ENCODE measurements around the gene SLC6A9.

The SLC6A9 gene

GRCh38 chr1:44025816-44026215 lies 5.4 kb downstream of the SLC6A9 start:
- DNase-seq, result no peak

DNA sequence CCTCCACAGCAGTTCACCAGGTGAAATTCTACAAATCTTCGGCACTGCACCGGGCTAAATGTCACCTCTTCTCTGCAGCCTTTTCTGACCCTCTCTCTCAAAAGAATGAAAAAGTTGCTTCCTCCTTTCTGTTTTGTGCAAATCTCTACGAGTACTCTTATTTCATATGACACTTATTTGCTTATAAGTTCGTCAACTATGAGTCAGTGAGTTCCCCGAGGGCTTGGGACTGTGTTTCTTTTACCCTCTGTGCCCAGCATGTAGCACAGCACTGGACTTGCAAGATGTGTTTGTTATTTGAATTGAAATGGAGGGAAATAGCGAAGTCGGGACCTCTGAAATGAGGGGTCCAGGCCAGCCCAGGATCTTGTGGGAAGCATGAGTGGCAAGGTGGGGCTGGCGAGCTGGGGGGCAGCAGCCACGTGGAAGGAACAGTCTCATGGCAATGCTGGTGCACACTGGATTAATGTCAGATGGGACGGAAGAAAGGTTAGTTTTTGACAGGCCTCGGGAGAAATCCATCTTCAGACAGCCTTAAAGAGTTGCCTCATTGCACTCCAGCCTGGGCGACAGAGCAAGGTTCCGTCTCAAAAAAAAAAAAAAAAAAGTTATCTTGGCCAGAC lies 6.2 kb downstream of the SLC6A9 start:
- no peak for DNase-seq

- DNase-seq, result no peak
Observed at GRCh38 chr1:44024031-44024902, 7.0 kb downstream of the SLC6A9 start.

DNA sequence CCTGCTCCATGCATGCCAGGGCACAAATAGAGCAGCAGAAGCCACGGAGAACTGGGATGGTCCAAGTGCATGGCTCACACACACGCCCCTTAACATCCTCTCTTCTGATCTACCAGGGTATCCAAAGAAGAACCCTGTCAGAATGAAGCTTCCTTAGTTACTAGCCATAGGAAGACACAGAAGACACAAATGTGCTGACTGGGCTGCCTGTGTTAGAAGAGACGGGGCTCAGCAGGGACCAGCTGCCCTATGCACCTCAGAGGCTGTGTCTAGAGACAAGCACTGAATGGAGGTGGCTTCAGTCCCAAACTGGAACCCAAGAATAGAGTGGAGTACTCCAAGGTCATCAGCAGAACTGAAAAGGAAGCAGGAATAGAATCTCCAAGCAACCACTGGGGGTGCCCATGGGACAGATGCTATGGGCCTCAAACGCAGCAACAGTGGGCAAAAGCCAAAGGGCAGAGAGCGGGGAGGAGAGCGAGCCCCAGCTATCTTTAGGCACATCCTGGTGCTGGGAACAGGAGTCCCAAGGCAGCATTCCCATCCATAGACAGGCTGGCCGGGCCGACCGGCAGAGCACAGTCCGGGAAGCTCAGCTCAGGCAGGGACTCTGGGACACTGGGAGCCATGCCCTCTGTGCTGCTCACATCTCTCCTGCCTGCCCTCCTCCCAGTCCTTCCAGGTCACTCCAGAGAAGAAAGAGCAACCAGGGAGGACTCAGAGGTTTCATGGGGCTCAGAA lies 9.5 kb downstream of the SLC6A9 start:
- DNase-seq, result no peak

- DNase-seq, result no peak
Observed at GRCh38 chr1:44021156-44021555, 10.1 kb downstream of the SLC6A9 start.

DNA sequence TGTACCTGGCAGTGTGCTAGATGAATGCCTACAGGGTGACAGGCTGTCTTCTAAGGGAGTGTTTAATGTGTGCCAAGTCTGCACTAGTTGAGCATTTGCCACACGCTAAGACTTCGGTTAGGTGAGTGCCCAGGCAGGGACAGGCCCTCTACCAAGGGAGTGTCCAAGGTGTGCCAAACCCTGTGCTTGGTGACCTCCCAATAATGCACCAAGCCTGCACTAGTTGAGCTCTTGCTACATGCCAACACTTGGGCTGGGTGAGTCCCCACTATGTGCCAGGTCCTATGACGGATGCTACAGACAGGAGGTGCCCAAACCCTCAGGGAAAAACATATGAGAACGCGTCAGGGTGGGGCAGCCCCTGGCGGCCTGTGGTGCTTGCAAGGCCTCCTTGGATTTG lies 10.8 kb downstream of the SLC6A9 start:
- no peak for DNase-seq

GRCh38 chr1:44019466-44019948 lies 11.8 kb downstream of the SLC6A9 start:
- DNase-seq, result no peak

- no peak for DNase-seq
Observed at GRCh38 chr1:44016890-44017400, 14.3 kb downstream of the SLC6A9 start.

GRCh38 chr1:44016041-44016889 lies 15.0 kb downstream of the SLC6A9 start:
- no peak for DNase-seq

GRCh38 chr1:44015206-44015605 lies 16.1 kb downstream of the SLC6A9 start:
- DNase-seq, result no peak

GRCh38 chr1:44014365-44015104 lies 16.7 kb downstream of the SLC6A9 start:
- no peak for DNase-seq

DNA sequence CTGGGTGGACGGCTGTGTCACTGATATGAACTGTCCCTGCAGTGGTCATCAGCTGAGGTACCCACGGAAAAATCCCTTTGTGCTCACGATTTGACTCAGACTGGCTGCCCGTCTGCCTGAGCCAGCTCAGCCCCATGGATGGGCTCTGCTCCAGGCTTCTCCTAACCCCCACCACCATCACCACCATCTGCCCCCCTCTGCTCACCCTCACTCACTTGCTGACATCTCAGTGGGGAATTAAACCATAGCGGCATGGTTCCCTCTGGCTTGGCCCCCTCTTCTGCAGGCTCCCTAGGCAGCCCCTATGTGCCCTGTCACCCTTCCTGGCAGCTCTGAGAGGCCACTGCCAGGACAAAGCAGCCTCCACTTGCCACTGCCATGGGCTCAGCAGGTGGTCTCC lies 17.3 kb downstream of the SLC6A9 start:
- DNase-seq, result no peak

DNA sequence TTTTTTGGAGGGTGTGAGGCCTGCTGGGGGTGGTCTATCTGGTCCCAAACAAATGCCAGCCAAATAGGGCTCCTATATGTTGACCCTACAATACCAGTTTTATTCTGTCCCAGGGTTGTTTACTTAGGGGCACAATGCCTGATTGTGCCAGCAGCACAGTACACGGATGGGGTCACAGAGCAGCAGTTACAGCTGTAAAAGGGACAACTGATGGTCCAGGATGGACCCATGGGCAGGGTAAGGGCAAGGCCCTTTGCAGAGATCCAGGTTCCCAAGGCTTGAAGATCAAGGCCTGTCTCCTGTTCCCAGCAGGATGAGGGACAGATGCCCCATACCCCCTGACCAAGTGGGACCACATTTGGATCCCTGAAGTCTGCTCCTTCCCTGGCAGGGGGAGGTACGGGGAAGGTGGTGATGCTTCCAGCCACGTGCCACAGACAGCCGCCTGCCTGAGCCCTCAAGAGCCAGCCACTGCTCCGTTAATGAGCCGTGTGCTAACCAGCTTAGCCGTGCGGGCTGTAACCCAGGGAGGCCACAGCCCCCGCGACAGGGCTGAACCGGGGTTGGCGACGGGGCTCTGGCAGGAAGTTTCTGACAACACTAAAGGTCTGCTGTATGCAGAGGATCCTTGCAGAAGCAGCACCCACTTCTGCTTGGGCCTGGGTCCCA lies 18.2 kb downstream of the SLC6A9 start:
- no peak for DNase-seq

DNA sequence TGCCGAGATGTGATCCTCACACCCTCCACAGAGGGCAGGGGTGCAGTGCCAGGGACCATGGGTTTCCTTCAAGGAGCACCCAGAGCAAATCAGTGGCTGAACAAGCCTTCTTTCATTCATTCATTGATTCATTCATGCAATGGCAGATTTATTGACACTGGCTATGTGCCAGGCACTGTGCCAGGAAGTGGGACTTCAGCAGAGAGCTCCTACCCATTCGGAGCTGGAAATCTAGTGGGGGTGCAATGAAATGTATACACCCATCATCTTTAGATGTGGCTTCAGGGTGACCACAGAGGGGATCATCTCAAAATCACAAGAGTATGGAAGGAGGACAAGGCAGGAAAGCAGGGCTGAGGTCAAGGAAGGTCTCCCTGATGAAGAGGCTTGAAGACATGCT lies 18.9 kb downstream of the SLC6A9 start:
- no peak for DNase-seq

DNA sequence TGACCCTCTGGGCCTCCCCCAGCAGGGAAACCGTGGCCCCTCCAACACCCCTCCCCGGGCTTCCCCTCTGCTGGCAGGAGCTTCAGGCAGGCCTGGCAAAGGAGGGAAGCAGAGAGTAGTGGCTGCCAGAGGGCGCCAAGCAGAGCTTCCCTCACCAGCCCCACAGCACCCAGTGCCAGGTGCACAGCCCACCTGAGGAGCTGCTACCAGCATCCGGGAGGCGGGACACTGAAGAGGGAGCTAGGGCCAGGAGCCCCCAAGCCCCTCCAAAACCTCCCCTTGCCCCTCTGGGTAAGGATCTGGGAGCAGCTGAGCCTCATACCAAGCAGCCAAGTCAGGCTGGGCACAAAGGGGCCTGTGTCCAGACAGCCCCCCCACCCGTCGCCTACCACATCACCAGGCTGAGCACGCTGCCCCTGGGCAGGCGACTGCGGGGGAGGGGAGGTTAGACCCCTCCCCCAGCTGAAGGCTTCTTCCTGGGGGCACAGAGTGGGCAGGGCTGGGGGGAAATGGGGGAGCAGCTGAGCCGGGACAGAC lies 20.3 kb downstream of the SLC6A9 start:
- DNase-seq, result no peak

- no peak for DNase-seq
Observed at GRCh38 chr1:44008259-44008658, 23.0 kb downstream of the SLC6A9 start.

DNA sequence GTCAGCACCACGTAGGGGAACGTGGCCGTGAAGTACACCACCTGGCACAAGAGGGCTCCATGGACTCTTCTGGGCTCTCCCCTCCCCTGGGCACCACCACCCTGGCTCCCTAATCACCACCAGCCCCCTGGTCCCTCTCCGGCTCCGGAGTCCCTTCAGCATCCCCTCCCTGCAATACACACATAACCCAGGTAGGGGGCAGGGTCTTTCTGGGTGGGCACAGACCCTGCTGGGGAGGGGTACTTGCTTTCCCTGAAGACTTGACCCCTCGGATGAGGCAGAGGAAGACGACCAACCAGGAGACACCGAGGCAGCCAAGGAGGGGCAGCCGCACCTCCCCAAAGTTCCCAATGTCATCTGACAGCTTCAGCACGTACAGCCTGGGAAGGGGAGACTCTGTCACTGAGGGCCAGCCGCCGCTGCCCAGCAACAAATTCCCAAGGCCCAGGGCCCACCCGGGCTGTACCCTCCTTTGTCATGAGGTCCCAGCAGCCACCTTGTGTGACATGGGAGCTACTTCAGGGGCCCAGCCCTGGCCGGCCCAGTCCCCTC lies 28.6 kb downstream of the SLC6A9 start:
- no peak for DNase-seq

GRCh38 chr1:44002165-44002564 lies 29.1 kb downstream of the SLC6A9 start:
- DNase-seq, result no peak

DNA sequence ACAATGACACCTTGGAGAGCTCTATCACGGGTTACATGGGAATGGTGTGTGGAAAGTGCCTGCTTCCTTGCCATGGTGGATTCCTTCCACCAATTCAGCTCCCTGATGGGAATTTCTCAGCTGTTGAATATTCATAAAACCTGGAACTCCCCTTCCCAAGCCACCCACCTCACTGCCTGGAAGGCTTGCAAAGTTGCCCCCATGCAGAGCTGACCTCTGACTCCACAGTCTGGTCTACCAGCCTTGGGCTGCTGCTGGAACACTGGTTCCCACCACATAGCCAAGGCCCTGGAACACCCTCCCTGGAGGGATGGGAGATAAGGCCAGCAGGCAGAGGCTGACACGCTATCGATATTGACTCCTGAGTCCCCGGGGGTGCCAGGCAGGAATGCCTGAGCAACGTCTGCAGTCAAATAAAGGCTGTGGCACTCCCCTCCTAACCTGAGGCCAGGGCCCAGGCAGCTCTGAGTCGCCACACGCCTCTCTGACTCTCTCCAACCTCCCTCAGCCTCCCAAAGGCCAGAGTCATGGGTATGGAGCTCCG lies 31.1 kb downstream of the SLC6A9 start:
- no peak for DNase-seq

- DNase-seq, result no peak
Observed at GRCh38 chr1:43999455-43999854, 31.8 kb downstream of the SLC6A9 start.
